Adrenal gland (tissue), 5 donors: Measurements from ENCODE around the gene RGS17.

Experiments
- CTCF ChIP-seq, 6 experiments: fragments of 450-650 bp in 4 of 6; fragments of 200-600 bp in 2 of 6; sonication (generic) in 1 of 6; IDR thresholded peaks; 1 replicate in 5 of 6; 2 replicates in 1 of 6; pipeline versions ENCODE4 v1.5.1 to v1.8.0; 2016 to 2021; ENCODE audit warnings: antibody characterized with exemption in 6 of 6, mild to moderate bottlenecking in 2 of 6, moderate library complexity in 1 of 6
- POLR2A ChIP-seq, 2 donors: fragments of 450-650 bp; IDR thresholded peaks; one replicate each; pipeline ENCODE4 v1.6.1; 2017; ENCODE audit warnings: antibody characterized with exemption in 2 of 2, mild to moderate bottlenecking in 2 of 2, moderate library complexity in 1 of 2
- donor health status: DM: no; HTN: no; CAD: no.

GRCh38 chr6:153001767-153002612, 129.1 kb downstream of the RGS17 start:
- no peak for TF ChIP-seq POLR2A (IDR thresholded peaks at IDR 0.05)
- TF ChIP-seq CTCF (IDR thresholded peaks at IDR 0.05), result no peak
